Heart left ventricle (tissue), 13 donors: ENCODE data around the gene MARCHF3.

Experiments
- CTCF ChIP-seq, 12 donors: fragments of 200-600 bp; sonication (generic) in 4 of 12; IDR thresholded peaks; one replicate each; pipeline versions ENCODE4 v1.5.0 to v1.8.0; 2018 to 2022; ENCODE audit warnings: antibody characterized with exemption in 12 of 12, mild to moderate bottlenecking in 5 of 12
- POLR2A ChIP-seq, 2 donors: fragments of 450-650 bp; IDR thresholded peaks; one replicate each; pipeline ENCODE4 v1.6.1; 2017; ENCODE audit warnings: antibody characterized with exemption in 2 of 2, mild to moderate bottlenecking in 2 of 2, moderate library complexity in 2 of 2
- donor health status: ischemic (EF 13 %, LVEDD 7.1; RV severe dilation, severe dysfunction).
- donor health status: DM: no; HTN: yes; CAD: no.
- donor health status: DM: no; HTN: no; CAD: no.
- donor health status: ischemic (EF 25% LVEDD 6.9; RV normal size, moderate dysfunction).
- donor health status: ischemic (EF 25% LVEDD 5.7; RV mildly dilated, moderate dysfunction).
- donor health status: ischemic (EF 35%, LVEDD 5.7; RV mildly dilated, moderate dysfunction).
- donor health status: nonischemic (EF 11% LVEDD 7.7; RV severe dilation, severe dysfunction).
- donor health status: DM: yes; HTN: yes; CAD: no.
- donor health status: PGD.
- donor health status: ischemic (EF 29% LVEDD 5.4; RV normal size, mild dysfunction).
- donor health status: nonischemic (EF 23%, LVEDD 6.1; RV moderate dilation, normal function).

GRCh38 chr5:126855266-126855665 is 175.1 kb downstream of the MARCHF3 start:
- TF ChIP-seq POLR2A (IDR thresholded peaks at IDR 0.05) (no peak), CTCF (IDR thresholded peaks at IDR 0.05) (no peak)
